GM06990 (cell line): ENCODE results near the gene PAK5.
"Not testable (repeated sequence)": the region's sequence is repeated elsewhere in the genome, so short reads cannot be mapped to it uniquely, and the experiment has no call there.

Source experiments
- DNase-seq: peaks from one replicate; pipeline ENCODE4 v3.0.0-alpha.2; 2011; ENCODE audit not compliant: insufficient read length; ENCODE audit errors: extremely low read depth
- H3K27me3 ChIP-seq: replicated peaks from 2 replicates; pipeline ENCODE4 v1.6.0; 2011; ENCODE audit warnings: low read length; ENCODE audit not compliant: control insufficient read depth, insufficient read depth
- H3K36me3 ChIP-seq: 2 replicates; pipeline ENCODE4 v1.5.1; 2011; ENCODE audit warnings: low read length; ENCODE audit not compliant: control insufficient read depth, insufficient read depth
- H3K4me3 ChIP-seq: replicated peaks from 2 replicates; pipeline ENCODE4 v1.5.1; 2011; ENCODE audit warnings: low read depth, mild to moderate bottlenecking, control low read depth, low read length
- TF ChIP-seq, protein P1 (sequence below): IDR thresholded peaks from 2 replicates; pipeline ENCODE4 v1.5.1; 2011; ENCODE audit warnings: low read length, control low read depth, mild to moderate bottlenecking, inconsistent platforms; ENCODE audit not compliant: insufficient read depth, poor library complexity, severe bottlenecking

The PAK5 gene

DNA sequence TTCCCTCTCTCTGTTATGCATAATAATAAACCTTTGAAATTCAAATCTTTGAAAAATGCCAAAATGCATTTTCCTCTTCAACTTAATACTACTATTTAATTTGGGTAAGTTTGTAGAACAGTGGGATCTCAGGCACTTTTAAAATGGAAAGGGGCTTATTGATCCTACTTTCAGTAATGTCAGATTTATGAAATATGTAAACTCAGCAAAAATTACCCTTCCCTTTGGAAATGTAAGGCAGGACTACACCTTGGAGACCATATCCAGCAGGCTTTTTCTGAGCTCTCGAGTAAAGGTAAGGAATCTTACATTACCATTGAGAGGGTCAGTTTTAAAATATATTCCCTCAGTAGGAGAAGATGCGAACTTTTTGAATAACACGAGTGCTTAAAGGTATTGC lies 175.5 kb downstream of the PAK5 start:
- no peak overlapping the region for H3K4me3 ChIP-seq
- TF ChIP-seq, protein P1, sequence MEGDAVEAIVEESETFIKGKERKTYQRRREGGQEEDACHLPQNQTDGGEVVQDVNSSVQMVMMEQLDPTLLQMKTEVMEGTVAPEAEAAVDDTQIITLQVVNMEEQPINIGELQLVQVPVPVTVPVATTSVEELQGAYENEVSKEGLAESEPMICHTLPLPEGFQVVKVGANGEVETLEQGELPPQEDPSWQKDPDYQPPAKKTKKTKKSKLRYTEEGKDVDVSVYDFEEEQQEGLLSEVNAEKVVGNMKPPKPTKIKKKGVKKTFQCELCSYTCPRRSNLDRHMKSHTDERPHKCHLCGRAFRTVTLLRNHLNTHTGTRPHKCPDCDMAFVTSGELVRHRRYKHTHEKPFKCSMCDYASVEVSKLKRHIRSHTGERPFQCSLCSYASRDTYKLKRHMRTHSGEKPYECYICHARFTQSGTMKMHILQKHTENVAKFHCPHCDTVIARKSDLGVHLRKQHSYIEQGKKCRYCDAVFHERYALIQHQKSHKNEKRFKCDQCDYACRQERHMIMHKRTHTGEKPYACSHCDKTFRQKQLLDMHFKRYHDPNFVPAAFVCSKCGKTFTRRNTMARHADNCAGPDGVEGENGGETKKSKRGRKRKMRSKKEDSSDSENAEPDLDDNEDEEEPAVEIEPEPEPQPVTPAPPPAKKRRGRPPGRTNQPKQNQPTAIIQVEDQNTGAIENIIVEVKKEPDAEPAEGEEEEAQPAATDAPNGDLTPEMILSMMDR: no peak
- DNase-seq: no peak

DNA sequence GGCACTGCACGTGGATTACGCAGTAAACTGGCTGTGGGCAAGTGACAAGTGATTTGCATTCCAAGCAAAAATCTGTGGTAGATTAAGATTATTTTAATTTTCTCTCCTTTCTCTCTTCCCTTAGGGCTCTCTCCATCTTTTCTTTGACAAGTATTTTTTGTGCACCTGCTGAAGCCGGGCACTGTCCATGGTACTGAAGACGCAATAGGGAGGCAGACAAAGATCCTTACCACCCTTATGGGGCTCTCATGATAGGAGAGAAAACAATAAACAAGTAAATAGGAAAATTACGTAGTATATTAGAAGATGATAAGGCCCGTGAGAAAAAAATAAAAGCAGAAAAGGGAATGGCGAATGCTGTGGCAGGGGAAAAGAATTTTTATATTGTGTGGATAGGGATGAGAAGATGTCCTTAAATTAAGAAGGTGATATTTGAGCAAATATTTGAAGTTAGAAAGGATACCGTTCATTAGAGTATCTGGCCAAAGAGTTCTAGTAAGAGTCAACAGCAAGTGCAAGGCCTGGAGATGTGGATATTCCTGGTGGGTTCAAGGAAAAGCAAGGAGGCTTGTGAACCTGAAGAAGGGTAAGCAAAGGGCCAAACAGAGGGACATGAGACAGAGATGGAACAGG lies 178.5 kb downstream of the PAK5 start:
- DNase-seq: no peak
- TF ChIP-seq, protein P1: no peak
- Histone ChIP-seq H3K27me3 (no peaks in the 10 kb centered on the region), H3K4me3 (no peak overlapping the region), H3K36me3 (no peaks in the 10 kb centered on the region)

More for the DNA sequence above, 175.5 kb downstream of the PAK5 start:
- Histone ChIP-seq H3K27me3 (no peaks in the 10 kb centered on the region), H3K36me3 (no peaks in the 10 kb centered on the region)

DNA sequence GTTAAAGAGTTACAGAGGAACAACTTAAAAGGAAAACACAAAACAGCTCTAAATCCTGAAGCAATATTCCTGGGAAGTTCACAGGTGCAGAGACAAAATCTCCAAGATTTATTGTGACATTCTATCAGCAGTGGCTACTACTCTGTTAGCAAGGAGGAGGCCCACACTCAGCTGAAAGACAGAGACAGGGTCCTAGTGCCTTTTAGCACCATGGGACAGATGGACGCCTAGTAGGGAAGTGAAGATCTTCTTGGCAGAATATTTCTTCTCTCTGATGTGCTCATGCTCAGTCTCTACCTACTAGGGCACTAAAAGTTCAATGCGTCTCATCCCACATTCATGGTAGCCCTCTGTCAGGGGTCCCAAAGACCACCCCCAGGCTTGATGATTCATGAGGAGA lies 191.1 kb downstream of the PAK5 start:
- Histone ChIP-seq H3K27me3 (no peaks in the 10 kb centered on the region), H3K36me3 (no peaks in the 10 kb centered on the region), H3K4me3 (no peak overlapping the region)
- TF ChIP-seq, protein P1: no peak
- DNase-seq: no peak

DNA sequence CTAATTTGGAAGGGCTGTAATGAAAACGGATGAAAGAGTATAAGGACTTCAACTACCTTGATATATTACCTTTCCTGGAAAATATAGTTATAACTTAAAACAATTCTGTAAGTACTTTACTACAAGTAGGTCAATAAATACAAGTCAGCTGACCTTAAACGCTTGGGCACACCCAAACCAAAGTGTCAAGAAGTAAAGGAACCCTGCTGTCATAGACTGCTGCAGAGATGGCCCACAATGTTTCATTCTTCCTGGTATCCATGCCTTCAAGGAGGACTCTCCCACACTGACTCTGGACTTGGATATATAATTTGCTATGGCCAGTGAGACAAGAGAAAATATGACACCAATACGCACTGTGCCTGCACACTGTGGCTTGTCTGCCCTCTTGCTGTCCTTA lies 192.5 kb downstream of the PAK5 start:
- Histone ChIP-seq H3K4me3 (no peak overlapping the region), H3K27me3 (no peaks in the 10 kb centered on the region), H3K36me3 (no peaks in the 10 kb centered on the region)
- TF ChIP-seq, protein P1: no peak
- no peak for DNase-seq

DNA sequence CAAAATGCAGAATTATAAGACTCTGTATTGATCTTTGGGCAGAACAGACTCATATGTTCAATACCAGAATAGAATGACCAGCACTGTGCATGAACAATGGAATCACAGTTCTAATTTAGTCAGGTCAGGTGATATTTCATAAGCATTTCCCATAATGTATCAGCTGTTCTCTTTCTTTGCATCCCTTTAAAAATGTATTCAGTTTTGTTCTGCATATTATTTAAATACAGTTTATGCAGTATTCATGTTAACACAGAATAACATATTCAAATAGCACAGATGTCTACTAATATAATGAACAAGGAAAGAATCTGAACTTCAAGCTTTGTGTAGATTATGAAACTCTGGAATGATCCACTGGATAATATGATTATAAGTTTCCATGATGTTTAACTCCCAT lies 196.0 kb downstream of the PAK5 start:
- H3K27me3 ChIP-seq: no peaks in the 10 kb centered on the region
- TF ChIP-seq, protein P1: no peak
- H3K4me3 ChIP-seq: no peak overlapping the region
- H3K36me3 ChIP-seq: no peaks in the 10 kb centered on the region
- no peak for DNase-seq

DNA sequence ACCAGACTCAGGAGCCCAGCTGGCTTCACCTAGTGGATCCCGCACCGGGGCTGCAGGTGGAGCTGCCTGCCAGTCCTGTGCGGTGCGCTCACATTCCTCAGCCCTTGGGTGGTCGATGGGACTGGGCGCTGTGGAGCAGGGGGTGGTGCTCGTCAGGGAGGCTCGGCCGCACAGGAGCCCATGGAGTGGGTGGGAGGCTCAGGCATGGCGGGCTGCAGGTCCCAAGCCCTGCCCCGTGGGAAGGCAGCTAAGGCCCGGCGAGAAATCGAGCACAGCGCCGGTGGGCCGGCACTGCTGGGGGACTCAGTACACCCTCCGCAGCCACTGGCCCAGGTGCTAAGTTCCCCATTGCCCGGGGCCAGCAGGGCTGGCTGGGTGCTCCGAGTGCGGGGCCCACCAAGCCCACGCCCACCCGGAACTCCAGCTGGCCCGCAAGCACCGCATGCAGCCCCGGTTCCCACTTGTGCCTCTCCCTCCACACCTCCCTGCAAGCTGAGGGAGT lies 197.3 kb downstream of the PAK5 start:
- H3K4me3 ChIP-seq, DNase-seq, H3K27me3 ChIP-seq, H3K36me3 ChIP-seq: not testable (repeated sequence)
